GM12878 (cell line): ENCODE data around the gene ADPRM. TPM values are rescaled to one million over a fixed set of nuclear protein-coding genes. Genes with fewer than 3 reads are reported as not detected.

ENCODE experiments used
- ATAC-seq: fragments of 200-7000 bp; cut with Tn5 transposase; 3 replicates; pipeline ENCODE4 v1.9.1; 2020; ENCODE audit warnings: mild to moderate bottlenecking, moderate library complexity
- BruUV-seq: library from RNA; stranded (reverse); fragments of 400-500 nt; replicated peaks from 2 replicates; lab custom pipeline; 2021; lab: Mats Ljungman, UMichigan
- CTCF ChIA-PET: fragments of 300-600 bp; sonication (Branson Sonifier 250); formaldehyde crosslinking; extraction: SDS; loops from one replicate; lab custom pipeline; 2021; ENCODE audit warnings: inconsistent platforms; lab: Yijun Ruan, JAX
- POLR2A ChIA-PET: fragments of 350-600 bp; formaldehyde crosslinking; extraction: SDS; loops from one replicate; lab custom pipeline; 2021; ENCODE audit warnings: inconsistent platforms; lab: Charles Lee
- RAD21 ChIA-PET: fragments of 300-600 bp; sonication (Branson Sonifier 250); formaldehyde crosslinking; loops from one replicate; lab custom pipeline; 2023; ENCODE audit warnings: antibody characterized with exemption; ENCODE audit not compliant: unreplicated experiment; lab: Charles Lee
- SMC1A ChIA-PET: fragments of 300-600 bp; sonication (Branson Sonifier 250); formaldehyde crosslinking; loops from one replicate; lab custom pipeline; 2023; ENCODE audit not compliant: unreplicated experiment, uncharacterized antibody; lab: Charles Lee
- DNase-seq: peaks from one replicate; pipeline ENCODE4 v3.0.0-alpha.2; 2011; ENCODE audit warnings: low read depth, low spot score
- FAIRE-seq: peaks from 3 replicates; lab custom pipeline; 2011; peaks lifted over from hg19 to GRCh38; lab: Jason Lieb, UNC
- H2AFZ ChIP-seq: 2 replicates; pipeline ENCODE4 v1.6.0; 2011; ENCODE audit warnings: low read depth, low read length, control low read depth; ENCODE audit not compliant: control insufficient read depth
- H3K27ac ChIP-seq: 2 replicates; pipeline ENCODE4 v1.5.1; 2011; ENCODE audit warnings: control low read depth; ENCODE audit not compliant: control insufficient read depth, insufficient read depth
- H3K27me3 ChIP-seq, 2 experiments: replicated peaks in 1 of 2; 2 replicates each; pipeline versions ENCODE4 v1.6.0 to v1.6.1; 2011; ENCODE audit warnings: low read length in 1 of 2; ENCODE audit not compliant: control insufficient read depth in 2 of 2, insufficient read depth in 2 of 2
- H3K36me3 ChIP-seq, 2 experiments: 2 replicates each; pipeline ENCODE4 v1.5.1; 2011; ENCODE audit warnings: low read length in 1 of 2; ENCODE audit not compliant: control insufficient read depth in 2 of 2, insufficient read depth in 2 of 2
- H3K4me1 ChIP-seq: 2 replicates; pipeline ENCODE4 v1.6.1; 2011; ENCODE audit warnings: mild to moderate bottlenecking, low read length, moderate library complexity, mixed read lengths; ENCODE audit not compliant: control insufficient read depth, insufficient read depth
- H3K4me2 ChIP-seq: 2 replicates; pipeline ENCODE4 v1.6.0; 2011; ENCODE audit warnings: control low read depth; ENCODE audit not compliant: control insufficient read depth, insufficient read depth
- H3K4me3 ChIP-seq: fragments of 200-600 bp; sonication (generic); 2 replicates; pipeline ENCODE4 v1.5.1; 2016
- H3K79me2 ChIP-seq: 2 replicates; pipeline ENCODE4 v1.6.0; 2011; ENCODE audit warnings: low read length; ENCODE audit not compliant: control insufficient read depth, insufficient read depth
- H3K9ac ChIP-seq: 2 replicates; pipeline ENCODE4 v1.8.0; 2011; ENCODE audit warnings: low read length, control low read depth, mixed read lengths; ENCODE audit not compliant: control insufficient read depth, insufficient read depth
- H3K9me3 ChIP-seq: replicated peaks from 3 replicates; pipeline ENCODE4 v1.5.1; 2011; ENCODE audit warnings: mild to moderate bottlenecking, low read length; ENCODE audit not compliant: control insufficient read depth, insufficient read depth
- H4K20me1 ChIP-seq: 2 replicates; pipeline ENCODE4 v1.6.0; 2011; ENCODE audit not compliant: control insufficient read depth, insufficient read depth
- ASH2L ChIP-seq: fragments of 300-600, 200-600 bp; sonication (generic); IDR thresholded peaks from 2 replicates; pipeline ENCODE4 v1.6.1; 2017; ENCODE audit warnings: low read depth, mild to moderate bottlenecking, borderline replicate concordance
- BACH1 ChIP-seq: fragments of 450-650 bp; IDR thresholded peaks from 2 replicates; pipeline ENCODE4 v1.6.1; 2017; ENCODE audit warnings: mild to moderate bottlenecking, borderline replicate concordance
- CHD1 ChIP-seq: IDR thresholded peaks from 2 replicates; pipeline ENCODE4 v1.6.1; 2012; ENCODE audit warnings: low read depth, low read length, improper control_type of control experiment
- CREB1 ChIP-seq: IDR thresholded peaks from 2 replicates; pipeline ENCODE4 v1.6.1; 2012; ENCODE audit warnings: low read depth, mild to moderate bottlenecking, inconsistent platforms
- DPF2 ChIP-seq: fragments of 450-650 bp; IDR thresholded peaks from 2 replicates; pipeline ENCODE4 v1.6.1; 2017; ENCODE audit warnings: mild to moderate bottlenecking
- GATAD2B ChIP-seq: fragments of 450-650 bp; conservative IDR thresholded peaks from 2 replicates; pipeline ENCODE4 v1.6.1; 2017; ENCODE audit warnings: low read depth, mild to moderate bottlenecking, moderate library complexity
- IKZF1 ChIP-seq: fragments of 450-650 bp; conservative IDR thresholded peaks from 2 replicates; pipeline ENCODE4 v1.6.1; 2017; ENCODE audit warnings: antibody characterized with exemption, mild to moderate bottlenecking
- MYC ChIP-seq: IDR thresholded peaks from 2 replicates; pipeline ENCODE4 v1.6.1; 2011; ENCODE audit warnings: mild to moderate bottlenecking, low read length, moderate library complexity, inconsistent platforms; ENCODE audit not compliant: insufficient read depth, insufficient replicate concordance, insufficient read length, severe bottlenecking
- NR2C1 ChIP-seq: fragments of 450-650 bp; IDR thresholded peaks from 2 replicates; pipeline ENCODE4 v1.6.1; 2017; ENCODE audit warnings: antibody characterized with exemption, mild to moderate bottlenecking, moderate library complexity
- RUNX3 ChIP-seq: IDR thresholded peaks from 2 replicates; pipeline ENCODE4 v1.6.1; 2012; ENCODE audit warnings: low read length, inconsistent platforms
- SPI1 ChIP-seq: IDR thresholded peaks from 2 replicates; pipeline ENCODE4 v1.6.1; 2011; ENCODE audit warnings: low read depth, mild to moderate bottlenecking, low read length, moderate library complexity, borderline replicate concordance; ENCODE audit not compliant: insufficient read depth
- TBL1XR1 ChIP-seq: IDR thresholded peaks from 2 replicates; pipeline ENCODE4 v1.6.1; 2012; ENCODE audit warnings: low read depth, low read length, improper control_type of control experiment
- TCF7 ChIP-seq: IDR thresholded peaks from 2 replicates; pipeline ENCODE4 v1.6.1; 2014; ENCODE audit warnings: antibody characterized with exemption, borderline replicate concordance
- WGBS: methylation state at CpG from one replicate; pipeline ENCODE4 v1.1.6; 2016; ENCODE audit warnings: low lambda C conversion rate; ENCODE audit not compliant: insufficient replicate concordance, insufficient coverage; ENCODE audit errors: missing lambda C conversion rate; 5-methylcytosine and 5-hydroxymethylcytosine counted together
- in situ Hi-C: fragments of 300-500 bp; cut with MboI; formaldehyde crosslinking; loops from 9 replicates; pipeline ENCODE4 v1.14.3; 2018; ENCODE audit warnings: mixed read lengths
- intact Hi-C: fragments of 100-400 bp; cut with micrococcal nuclease; formaldehyde crosslinking; loops from one replicate; pipeline ENCODE4 v1.14.2; 2022; ENCODE audit not compliant: unreplicated experiment
- polyA plus RNA-seq, 11 experiments: library from polyadenylated mRNA; depleted of rRNA in 4 of 11; unstranded in 6 of 11; stranded (reverse) in 5 of 11; fragments of >200 nt; fragmentation: Nextera tagmentation in 4 of 11; fragmentation: Illumina TruSeq in 1 of 11; extraction: Ambion mirVana in 4 of 11; extraction: Trizol in 1 of 11; gene quantifications; 1 replicate in 1 of 11; 2 replicates in 10 of 11; pipeline versions ENCODE4 v1.2.1 to v1.2.3, GENCODE V29; 2011 to 2016; ENCODE audit warnings: inconsistent platforms in 2 of 11, missing spikeins in 2 of 11, low read depth in 1 of 11
- total RNA-seq, 4 experiments: library from RNA; depleted of rRNA in 3 of 4; stranded (reverse); fragments of >200 nt in 3 of 4; fragmentation: Illumina TruSeq in 1 of 4; extraction: Trizol in 1 of 4; gene quantifications; 2 replicates each; pipeline versions ENCODE4 v1.2.1 to v1.2.3, GENCODE V29; 2013 to 2021
- TF ChIP-seq, protein P1 (sequence below): IDR thresholded peaks from 2 replicates; pipeline ENCODE4 v1.6.1; 2011; ENCODE audit warnings: low read depth, mild to moderate bottlenecking, low read length, moderate library complexity, borderline replicate concordance; ENCODE audit errors: extremely low read depth
- TF ChIP-seq, protein P2 (sequence below): fragments of 450-650 bp; IDR thresholded peaks from 2 replicates; pipeline ENCODE4 v1.6.1; 2014; ENCODE audit warnings: mild to moderate bottlenecking

The ADPRM gene
- total and polyA plus RNA-seq, 10 of the 15 experiments (the other 5 are each of a cell fraction or from before 2014, with no cell fraction given), result 7.1 to 18.4 (median 8.8) TPM

DNA sequence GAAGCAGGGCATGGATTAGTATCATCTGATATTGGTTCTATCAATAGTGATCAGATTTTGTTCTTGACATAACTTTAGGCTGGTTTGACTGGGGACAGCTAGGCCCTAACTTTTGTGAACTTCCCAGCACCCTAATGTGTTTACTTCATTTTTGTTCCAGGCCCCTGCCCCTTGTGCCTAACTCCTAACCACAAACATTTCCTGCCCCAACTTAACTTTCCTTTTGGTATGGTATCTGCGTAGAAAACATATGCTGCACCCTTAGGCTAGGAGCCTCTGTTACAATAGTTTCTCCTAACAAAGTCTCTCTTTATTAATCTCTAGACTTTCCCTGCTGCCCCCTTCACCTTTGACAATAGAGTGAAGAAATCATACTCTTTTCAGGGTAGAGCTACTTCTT lies 2.5 kb downstream of the ADPRM start:
- Histone ChIP-seq H3K4me3 (no peak overlapping the region), H3K4me1 (peaks cover 13% of the 10 kb centered on the region), H3K4me2 (0 out of 2 replicates have a peak overlapping the region, but pooled peaks have one; percentile 7), H3K27me3 (no peaks in the 10 kb centered on the region), H2AFZ (no peak overlapping the region), H3K9ac (no peak overlapping the region), H3K79me2 (peaks cover 44% of the 10 kb centered on the region), H3K36me3 (peaks cover 0 to 7% of the 10 kb centered on the region in 2 experiments; a peak in 1 of 4 replicates), H4K20me1 (no peaks in the 10 kb centered on the region), H3K9me3 (no peaks in the 10 kb centered on the region), H3K27ac (no peak overlapping the region)
- FAIRE-seq (no peak), DNase-seq (no peak), ATAC-seq (no peak)
- 92% methylated on average over 1 of the region's 1 CpG for WGBS
- POLR2A ChIA-PET, result no interaction called here
- intact Hi-C loops (no loop called here), in situ Hi-C loops (no loop called here)
- TF ChIP-seq, protein P1, sequence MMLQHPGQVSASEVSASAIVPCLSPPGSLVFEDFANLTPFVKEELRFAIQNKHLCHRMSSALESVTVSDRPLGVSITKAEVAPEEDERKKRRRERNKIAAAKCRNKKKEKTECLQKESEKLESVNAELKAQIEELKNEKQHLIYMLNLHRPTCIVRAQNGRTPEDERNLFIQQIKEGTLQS, result no peak
- TF ChIP-seq IKZF1 (no peak), MYC (no peak), RUNX3 (peak; percentile 60), CREB1 (no peak)
- BruUV-seq, result no TSS peak
- SMC1A ChIA-PET, result interaction anchor here (0.5 kb wide), 1 partner anchor 85 kb away, joined by 4 read pairs; no protein-coding TSS in a partner anchor
- RAD21 ChIA-PET, result interaction anchor here (0.9 kb wide), 1 partner anchor 71 kb away, joined by 3 read pairs; no protein-coding TSS in a partner anchor
- CTCF ChIA-PET, result interaction anchor here (1.2 kb wide), 1 partner anchor 16 kb away, joined by 4 read pairs; no protein-coding TSS in a partner anchor

DNA sequence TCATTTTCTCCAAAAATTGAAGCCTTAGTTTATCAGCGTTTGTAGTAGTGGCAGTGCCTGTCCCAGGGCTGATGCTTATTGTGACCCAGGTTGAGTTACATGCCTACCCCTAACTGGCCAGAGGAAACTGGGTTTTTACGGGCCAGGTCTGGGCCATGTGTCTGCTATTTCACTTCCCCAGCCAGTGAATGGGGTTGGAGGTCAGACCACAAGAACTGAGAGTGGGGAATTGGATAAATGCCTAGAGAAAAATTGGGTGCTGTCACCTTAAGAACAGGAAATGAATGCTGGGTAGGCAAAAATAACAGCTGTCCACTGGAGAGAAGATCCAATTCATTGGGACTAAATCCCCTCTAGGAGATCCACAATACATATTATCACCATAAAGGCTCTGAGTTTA lies 5.2 kb downstream of the ADPRM start:
- Histone ChIP-seq H3K36me3 (peaks cover 0 to 4% of the 10 kb centered on the region in 2 experiments; a peak in 2 of 4 replicates), H4K20me1 (no peaks in the 10 kb centered on the region), H3K4me1 (peaks cover 10% of the 10 kb centered on the region), H3K9me3 (no peaks in the 10 kb centered on the region), H3K79me2 (peaks cover 18% of the 10 kb centered on the region), H2AFZ (no peak overlapping the region), H3K27ac (no peak overlapping the region), H3K27me3 (no peaks in the 10 kb centered on the region), H3K4me2 (peak overlapping the region; percentile 50; the same call in 1 of the 2 replicates), H3K9ac (no peak overlapping the region), H3K4me3 (no peak overlapping the region)
- no peak for TF ChIP-seq BACH1
- TF ChIP-seq, protein P2, sequence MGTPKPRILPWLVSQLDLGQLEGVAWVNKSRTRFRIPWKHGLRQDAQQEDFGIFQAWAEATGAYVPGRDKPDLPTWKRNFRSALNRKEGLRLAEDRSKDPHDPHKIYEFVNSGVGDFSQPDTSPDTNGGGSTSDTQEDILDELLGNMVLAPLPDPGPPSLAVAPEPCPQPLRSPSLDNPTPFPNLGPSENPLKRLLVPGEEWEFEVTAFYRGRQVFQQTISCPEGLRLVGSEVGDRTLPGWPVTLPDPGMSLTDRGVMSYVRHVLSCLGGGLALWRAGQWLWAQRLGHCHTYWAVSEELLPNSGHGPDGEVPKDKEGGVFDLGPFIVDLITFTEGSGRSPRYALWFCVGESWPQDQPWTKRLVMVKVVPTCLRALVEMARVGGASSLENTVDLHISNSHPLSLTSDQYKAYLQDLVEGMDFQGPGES, result no peak
- peak; percentile 51; the same call in 1 of the 2 replicates for TF ChIP-seq SPI1
- TF ChIP-seq TCF7, result no peak
- no peak for TF ChIP-seq TBL1XR1
- TF ChIP-seq CHD1, result no peak
- TF ChIP-seq GATAD2B, result no peak
- TF ChIP-seq DPF2, result no peak
- no peak for TF ChIP-seq ASH2L
- TF ChIP-seq NR2C1, result 0 out of 2 replicates have a peak, but pooled peaks have one; percentile 15
- SMC1A ChIA-PET, result interaction anchor here (1.3 to 1.4 kb wide), 2 partner anchors 9 to 11 kb away, joined by 4 read pairs; no protein-coding TSS in a partner anchor
- in situ Hi-C loops, result no loop called here
- RAD21 ChIA-PET, result no interaction called here
- POLR2A ChIA-PET, result no interaction called here
- intact Hi-C loops, result no loop called here
- BruUV-seq, result no TSS peak
- ATAC-seq (peak; percentile 24), FAIRE-seq (no peak), DNase-seq (no peak)
- 53% methylated on average over 2 of the region's 2 CpGs for WGBS
- CTCF ChIA-PET, result interaction anchor here (1.4 to 3.1 kb wide), 2 partner anchors 19 to 55 kb away, joined by 3 to 18 read pairs; no protein-coding TSS in a partner anchor
